DMS79 (cell line): Measurements from ENCODE around the gene TPSAB1.
"Not testable (repeated sequence)": the region's sequence is repeated elsewhere in the genome, so short reads cannot be mapped to it uniquely, and the experiment has no call there.

Experiments
- DNase-seq: peaks from one replicate; lab custom pipeline; 2025; lab: John Stamatoyannopoulos, UW

Gene TPSAB1

GRCh38 chr16:1265090-1265630 is 24.7 kb downstream of the TPSAB1 start:
- no peak for DNase-seq

GRCh38 chr16:1265826-1266225 is 25.3 kb downstream of the TPSAB1 start:
- DNase-seq: no peak

GRCh38 chr16:1269418-1269817 is 28.9 kb downstream of the TPSAB1 start:
- DNase-seq: not testable (repeated sequence)

- DNase-seq: no peak
Observed at GRCh38 chr16:1271380-1271723, 30.8 kb downstream of the TPSAB1 start.

- peak; percentile 80 for DNase-seq
Observed at GRCh38 chr16:1271724-1272413, 31.4 kb downstream of the TPSAB1 start.

- no peak for DNase-seq
Observed at GRCh38 chr16:1272453-1273198, 32.1 kb downstream of the TPSAB1 start.

GRCh38 chr16:1273816-1274215 is 33.3 kb downstream of the TPSAB1 start:
- DNase-seq: no peak

GRCh38 chr16:1274767-1275166 is 34.3 kb downstream of the TPSAB1 start:
- no peak for DNase-seq

GRCh38 chr16:1275791-1276579 is 35.5 kb downstream of the TPSAB1 start:
- no peak for DNase-seq

- no peak for DNase-seq
Observed at GRCh38 chr16:1276580-1276878, 36.0 kb downstream of the TPSAB1 start.

- no peak for DNase-seq
Observed at GRCh38 chr16:1277151-1277598, 36.7 kb downstream of the TPSAB1 start.

- no peak for DNase-seq
Observed at GRCh38 chr16:1277617-1278282, 37.2 kb downstream of the TPSAB1 start.

- no peak for DNase-seq
Observed at GRCh38 chr16:1278477-1278876, 38.0 kb downstream of the TPSAB1 start.

GRCh38 chr16:1279081-1279944 is 38.8 kb downstream of the TPSAB1 start:
- DNase-seq: no peak

GRCh38 chr16:1279945-1280589 is 39.6 kb downstream of the TPSAB1 start:
- DNase-seq: no peak

GRCh38 chr16:1280783-1281182 is 40.3 kb downstream of the TPSAB1 start:
- DNase-seq: no peak

GRCh38 chr16:1281517-1281916 is 41.0 kb downstream of the TPSAB1 start:
- DNase-seq: no peak

- no peak for DNase-seq
Observed at GRCh38 chr16:1282324-1282973, 41.9 kb downstream of the TPSAB1 start.

- DNase-seq: no peak
Observed at GRCh38 chr16:1283296-1283695, 42.8 kb downstream of the TPSAB1 start.

GRCh38 chr16:1283996-1284616 is 43.6 kb downstream of the TPSAB1 start:
- no peak for DNase-seq
